HG02623 (cell line): Measurements from ENCODE around the gene INTU.
A peak's percentile ranks its signal among the peaks of the same experiment; 100 is the strongest.

Experiments
- ATAC-seq: cut with Tn5 transposase; IDR thresholded peaks from one replicate; pipeline ENCODE4 v1.9.1; 2021; ENCODE audit warnings: moderate library complexity; ENCODE audit not compliant: unreplicated experiment

The INTU gene

DNA sequence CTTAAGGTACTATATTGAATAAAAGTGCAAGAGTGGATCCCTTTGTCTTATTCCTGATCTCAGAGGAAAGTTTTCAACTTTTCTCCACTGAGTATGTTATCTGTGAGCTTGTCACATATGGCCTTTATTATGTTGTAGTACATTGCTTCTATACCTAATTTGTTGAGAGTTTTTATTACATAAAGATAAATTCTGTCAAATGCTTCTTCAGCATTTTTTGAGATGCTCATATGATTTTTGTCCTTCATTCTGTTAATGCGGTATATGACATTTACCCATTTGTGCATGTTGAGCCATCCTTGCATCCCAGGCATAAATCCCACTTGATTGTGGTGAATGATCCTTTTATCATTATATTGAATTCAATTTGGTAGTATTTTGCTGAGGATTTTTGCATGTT lies 108.5 kb downstream of the INTU start:
- no peak for ATAC-seq

DNA sequence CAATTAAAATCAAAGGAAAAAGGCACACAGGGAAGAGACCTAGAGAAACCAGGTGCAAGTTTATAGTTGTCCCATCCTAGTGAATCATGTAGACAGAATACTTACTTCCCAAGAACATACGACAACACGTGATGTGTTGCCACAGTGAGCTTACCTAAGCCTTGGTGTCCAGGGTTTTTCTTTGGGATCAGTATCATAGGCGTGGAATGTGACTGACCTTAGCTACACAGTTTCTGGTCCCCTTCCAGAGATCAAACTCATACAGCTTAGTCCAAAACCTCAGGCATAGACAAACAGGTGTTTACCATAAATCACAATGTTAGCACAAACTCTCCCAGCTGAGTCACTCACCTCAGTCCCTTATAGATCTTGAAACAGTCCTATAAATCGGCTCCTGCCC lies 115.1 kb downstream of the INTU start:
- ATAC-seq: no peak

DNA sequence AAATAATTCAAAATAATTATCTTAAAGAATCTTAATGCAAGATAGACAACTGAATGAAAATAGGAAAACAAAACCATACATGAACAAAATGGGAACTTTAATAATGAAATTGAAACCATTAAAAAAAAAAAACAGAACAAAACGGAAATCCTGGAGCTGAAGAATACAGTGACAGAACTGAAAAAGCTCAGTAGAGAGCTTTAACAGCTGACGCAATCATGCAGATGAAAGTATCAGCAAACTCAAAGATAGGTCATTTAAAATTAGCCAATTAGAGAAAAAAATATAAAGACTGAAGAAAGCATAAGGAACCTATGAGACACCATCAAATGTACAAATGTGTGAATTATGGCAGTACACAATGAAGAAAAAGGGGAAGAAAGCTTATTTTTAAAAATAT lies 116.2 kb downstream of the INTU start:
- no peak for ATAC-seq

DNA sequence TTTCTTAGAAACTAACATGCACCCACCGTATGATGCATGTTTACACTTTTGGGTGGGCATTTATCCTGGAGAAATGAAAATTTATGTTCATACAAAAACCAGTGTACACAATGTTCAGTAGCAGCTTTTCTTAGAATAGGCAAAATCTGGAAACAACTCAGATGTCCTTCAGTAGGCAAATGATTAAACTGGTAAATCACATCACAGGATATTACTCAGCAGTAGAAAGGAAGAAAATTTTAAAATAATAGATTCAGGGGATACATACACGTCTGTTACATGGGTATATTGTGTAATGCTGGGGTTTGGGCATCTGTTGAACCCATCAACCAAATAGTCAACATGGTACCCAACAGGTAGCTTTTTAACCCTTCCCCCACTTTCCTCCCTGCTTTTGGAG lies 124.1 kb downstream of the INTU start:
- ATAC-seq: no peak

DNA sequence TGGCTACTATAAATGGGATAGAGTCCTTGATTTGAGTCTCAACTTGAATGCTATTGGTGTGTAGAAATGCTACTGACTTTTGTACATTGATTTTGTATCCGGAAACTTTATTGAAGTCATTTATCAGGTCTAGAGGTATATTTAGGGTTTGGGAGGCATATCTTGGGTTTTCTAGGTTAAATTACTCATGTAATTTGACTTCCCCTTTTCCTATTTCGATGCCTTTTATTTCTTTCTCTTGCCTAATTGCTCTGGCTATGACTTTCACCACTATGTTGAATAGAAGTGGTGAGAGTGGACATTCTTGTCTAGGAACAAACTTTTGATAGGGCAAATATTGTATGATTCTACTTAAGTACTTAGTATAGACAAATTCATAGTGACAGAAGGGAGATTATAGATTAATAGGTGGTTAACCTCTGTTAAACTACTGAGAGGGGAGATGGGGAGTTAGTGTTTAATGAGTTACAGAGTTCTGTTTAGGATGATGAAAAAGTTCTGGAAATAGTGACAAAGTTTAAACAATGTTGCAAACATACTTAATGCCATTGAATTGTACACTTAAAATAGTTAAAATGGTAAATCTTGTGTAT lies 126.6 kb downstream of the INTU start:
- no peak for ATAC-seq

DNA sequence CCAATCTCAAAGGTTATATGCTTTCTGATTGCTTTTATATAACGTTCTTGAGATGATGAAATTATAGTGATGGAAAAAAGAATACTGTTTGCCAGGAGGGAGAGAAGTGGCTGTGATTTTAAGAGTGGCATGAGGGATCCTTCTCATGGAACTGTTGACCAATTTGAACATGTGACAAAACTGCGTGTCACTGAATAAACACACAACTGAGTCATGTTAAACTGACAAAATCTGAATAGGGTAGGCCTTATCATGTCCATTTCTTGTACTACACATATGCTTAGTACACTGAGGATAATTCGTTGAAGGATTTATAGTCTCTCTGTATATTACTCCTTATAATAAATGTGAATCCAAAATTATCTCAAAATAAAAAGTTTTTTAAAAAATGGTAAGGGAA lies 127.1 kb downstream of the INTU start:
- ATAC-seq: no peak

DNA sequence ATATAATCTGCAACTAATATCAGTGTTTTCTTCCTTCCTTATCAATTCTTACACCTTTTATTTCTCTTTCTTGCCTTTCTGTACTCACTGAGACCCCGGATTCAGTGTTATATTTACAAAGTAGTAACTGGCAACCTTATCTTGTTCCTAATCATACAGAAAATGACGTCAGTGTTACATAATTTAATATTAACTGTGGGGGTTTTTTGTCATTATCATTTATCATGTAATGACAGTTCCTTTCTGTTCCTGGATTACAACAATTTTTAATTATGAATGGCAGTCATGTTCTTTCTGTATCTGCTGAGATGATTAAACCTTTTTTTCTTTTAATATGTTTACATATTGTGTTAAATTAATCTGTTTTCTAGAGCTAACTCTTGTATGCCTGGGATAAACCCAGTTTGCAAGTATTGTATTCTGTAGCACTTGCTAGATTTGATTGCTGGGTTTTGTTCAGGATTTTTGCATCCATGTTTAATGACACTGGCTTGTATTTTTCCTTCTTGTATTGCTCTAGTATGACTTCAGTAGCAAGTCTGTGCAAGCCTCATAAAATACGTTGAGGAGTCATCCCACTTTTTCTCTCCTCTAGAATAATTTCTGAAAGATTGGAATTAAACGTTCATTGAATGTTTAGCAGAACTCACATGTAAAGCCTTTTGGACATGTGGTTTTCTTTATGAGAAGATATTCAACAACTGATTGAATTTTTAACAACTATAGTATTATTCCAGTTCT lies 138.9 kb downstream of the INTU start:
- no peak for ATAC-seq

DNA sequence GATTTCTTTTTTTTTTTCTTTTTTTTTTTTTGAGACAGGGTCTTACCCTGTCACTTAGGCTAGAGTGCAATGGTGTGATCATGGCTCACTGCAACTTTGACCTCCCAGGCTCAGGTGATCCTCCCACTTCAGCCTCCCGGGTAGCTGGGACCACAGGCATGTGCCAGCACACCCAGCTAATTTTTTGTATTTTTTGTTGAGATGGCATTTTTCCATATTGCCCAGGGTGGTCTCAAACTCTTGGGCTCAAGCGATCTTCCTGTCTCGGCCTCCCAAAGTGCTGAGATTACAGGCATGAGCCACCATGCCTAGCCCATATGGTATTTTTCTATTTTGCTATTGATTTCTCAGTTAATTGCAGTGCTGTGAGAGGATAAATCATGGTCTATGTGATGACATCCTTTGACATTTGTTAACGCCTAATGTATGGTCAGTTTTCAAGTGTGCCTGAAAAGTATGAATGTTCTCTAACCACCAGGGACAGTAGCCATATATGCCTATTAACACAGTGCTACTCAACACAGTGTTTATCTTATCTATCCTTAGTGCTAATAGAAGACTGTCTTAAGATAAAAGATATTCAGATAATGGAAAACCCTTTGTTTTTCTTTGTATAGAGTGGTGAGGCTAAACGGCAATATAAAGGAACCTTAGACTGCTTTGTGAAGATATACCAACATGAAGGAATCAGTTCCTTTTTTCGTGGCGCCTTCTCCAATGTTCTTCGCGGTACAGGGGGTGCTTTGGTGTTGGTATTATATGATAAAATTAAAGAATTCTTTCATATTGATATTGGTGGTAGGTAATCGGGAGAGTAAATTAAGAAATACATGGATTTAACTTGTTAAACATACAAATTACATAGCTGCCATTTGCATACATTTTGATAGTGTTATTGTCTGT lies 140.3 kb downstream of the INTU start:
- ATAC-seq: no peak

DNA sequence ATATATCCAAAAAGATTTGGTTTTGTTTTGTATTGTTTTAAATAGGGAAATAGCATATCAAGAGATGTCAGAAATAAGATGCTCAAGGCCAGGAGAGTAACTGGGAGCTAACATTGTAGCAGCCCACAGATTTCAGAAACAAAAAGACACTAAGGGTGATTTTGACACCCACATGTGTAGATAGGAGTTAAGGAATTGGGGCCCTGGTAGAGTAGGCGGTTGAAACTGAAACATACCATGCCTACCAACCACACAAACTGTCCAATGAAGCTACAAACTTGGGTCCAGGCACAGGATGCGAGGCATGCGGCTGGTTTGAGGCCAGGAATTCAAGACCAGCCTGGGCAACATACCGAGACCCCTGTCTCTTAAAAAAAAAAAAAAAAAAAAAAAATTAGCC lies 143.1 kb downstream of the INTU start:
- ATAC-seq: peak; percentile 47
